ENCODE results near the gene SDK2.

Gene SDK2

GRCh38 chr17:73551144-73551543 is 93.1 kb downstream of the SDK2 start:
- no peak for DNase-seq

GRCh38 chr17:73550556-73550955 is 93.7 kb downstream of the SDK2 start:
- DNase-seq: no peak

GRCh38 chr17:73549841-73550430 is 94.3 kb downstream of the SDK2 start:
- DNase-seq: no peak

GRCh38 chr17:73548620-73549311 is 95.5 kb downstream of the SDK2 start:
- no peak for DNase-seq

GRCh38 chr17:73547790-73548189 is 96.5 kb downstream of the SDK2 start:
- DNase-seq: no peak

- no peak for DNase-seq
Observed at GRCh38 chr17:73546770-73547536, 97.3 kb downstream of the SDK2 start.

GRCh38 chr17:73546114-73546513 is 98.1 kb downstream of the SDK2 start:
- no peak for DNase-seq

GRCh38 chr17:73545109-73546032 is 98.9 kb downstream of the SDK2 start:
- no peak for DNase-seq

GRCh38 chr17:73544333-73544732 is 99.9 kb downstream of the SDK2 start:
- DNase-seq: no peak

GRCh38 chr17:73542323-73542722 is 101.9 kb downstream of the SDK2 start:
- DNase-seq: no peak

- no peak for DNase-seq
Observed at GRCh38 chr17:73541561-73541981, 102.7 kb downstream of the SDK2 start.

GRCh38 chr17:73541111-73541510 is 103.1 kb downstream of the SDK2 start:
- DNase-seq: no peak

GRCh38 chr17:73539166-73539565 is 105.1 kb downstream of the SDK2 start:
- DNase-seq: no peak

- no peak for DNase-seq
Observed at GRCh38 chr17:73538445-73538844, 105.8 kb downstream of the SDK2 start.

GRCh38 chr17:73536700-73537605 is 107.3 kb downstream of the SDK2 start:
- no peak for DNase-seq

GRCh38 chr17:73535746-73536145 is 108.5 kb downstream of the SDK2 start:
- no peak for DNase-seq

- DNase-seq: no peak
Observed at GRCh38 chr17:73534209-73534909, 109.9 kb downstream of the SDK2 start.

- no peak for DNase-seq
Observed at GRCh38 chr17:73533781-73534180, 110.5 kb downstream of the SDK2 start.

GRCh38 chr17:73533127-73533526 is 111.1 kb downstream of the SDK2 start:
- no peak for DNase-seq

- DNase-seq: no peak
Observed at GRCh38 chr17:73532421-73532901, 111.8 kb downstream of the SDK2 start.

- DNase-seq: no peak
Observed at GRCh38 chr17:73531158-73531557, 113.1 kb downstream of the SDK2 start.

Data from GOT3 (cell line).